Daoy (cell line): ENCODE measurements around the gene CSMD2. TPM values are rescaled to one million over a fixed set of nuclear protein-coding genes. Genes with fewer than 3 reads are reported as not detected.
"Not testable (repeated sequence)": the region's sequence is repeated elsewhere in the genome, so short reads cannot be mapped to it uniquely, and the experiment has no call there.

ENCODE experiments used
- DNase-seq: peaks from one replicate; pipeline ENCODE4 v3.0.0-alpha.2; 2015; ENCODE audit warnings: low read depth
- total RNA-seq: library from RNA; depleted of rRNA; stranded (reverse); fragments of >200 nt; shearing (Covaris generic); gene quantifications from 2 replicates; pipeline ENCODE4 v1.2.3, GENCODE V29; 2014

CSMD2 gene
- total RNA-seq, 1 experiment from 2014 or later = 5.0 TPM

GRCh38 chr1:34054920-34055319 lies 110.1 kb downstream of the CSMD2 start:
- no peak for DNase-seq

GRCh38 chr1:34053660-34054059 lies 111.4 kb downstream of the CSMD2 start:
- DNase-seq = no peak

- DNase-seq = no peak
These were observed 112.5 kb downstream of the CSMD2 start for GRCh38 chr1:34052565-34052964.

- no peak for DNase-seq
These were observed 114.1 kb downstream of the CSMD2 start for GRCh38 chr1:34050709-34051485.

GRCh38 chr1:34049994-34050393 lies 115.0 kb downstream of the CSMD2 start:
- DNase-seq = no peak

- DNase-seq = no peak
These were observed 115.6 kb downstream of the CSMD2 start for GRCh38 chr1:34049477-34049876.

- DNase-seq = no peak
These were observed 127.2 kb downstream of the CSMD2 start for GRCh38 chr1:34037856-34038255.

GRCh38 chr1:34037109-34037508 lies 127.9 kb downstream of the CSMD2 start:
- DNase-seq = no peak

- DNase-seq = no peak
These were observed 131.0 kb downstream of the CSMD2 start for GRCh38 chr1:34034036-34034435.

- DNase-seq = no peak
These were observed 135.1 kb downstream of the CSMD2 start for GRCh38 chr1:34029954-34030353.

GRCh38 chr1:34029515-34029914 lies 135.5 kb downstream of the CSMD2 start:
- DNase-seq = no peak

GRCh38 chr1:34028381-34029055 lies 136.5 kb downstream of the CSMD2 start:
- DNase-seq = no peak

- DNase-seq = no peak
These were observed 139.4 kb downstream of the CSMD2 start for GRCh38 chr1:34025675-34026074.

- no peak for DNase-seq
These were observed 140.5 kb downstream of the CSMD2 start for GRCh38 chr1:34024485-34024884.

GRCh38 chr1:34019741-34020552 lies 145.1 kb downstream of the CSMD2 start:
- DNase-seq = no peak

GRCh38 chr1:34018285-34018684 lies 146.7 kb downstream of the CSMD2 start:
- DNase-seq = no peak

GRCh38 chr1:34016281-34016680 lies 148.7 kb downstream of the CSMD2 start:
- not testable (repeated sequence) for DNase-seq

- DNase-seq = peak; percentile 32
These were observed 150.9 kb downstream of the CSMD2 start for GRCh38 chr1:34013958-34014737.

- no peak for DNase-seq
These were observed 151.9 kb downstream of the CSMD2 start for GRCh38 chr1:34013136-34013535.

- DNase-seq = no peak
These were observed 155.6 kb downstream of the CSMD2 start for GRCh38 chr1:34009340-34009985.

GRCh38 chr1:34007760-34008159 lies 157.3 kb downstream of the CSMD2 start:
- no peak for DNase-seq
